ENCODE data around the gene CAPS. TPM values are rescaled to one million over a fixed set of nuclear protein-coding genes. Genes with fewer than 3 reads are reported as not detected.

Gene CAPS
- total RNA-seq, 1 experiment from 2014 or later: 255 TPM

DNA sequence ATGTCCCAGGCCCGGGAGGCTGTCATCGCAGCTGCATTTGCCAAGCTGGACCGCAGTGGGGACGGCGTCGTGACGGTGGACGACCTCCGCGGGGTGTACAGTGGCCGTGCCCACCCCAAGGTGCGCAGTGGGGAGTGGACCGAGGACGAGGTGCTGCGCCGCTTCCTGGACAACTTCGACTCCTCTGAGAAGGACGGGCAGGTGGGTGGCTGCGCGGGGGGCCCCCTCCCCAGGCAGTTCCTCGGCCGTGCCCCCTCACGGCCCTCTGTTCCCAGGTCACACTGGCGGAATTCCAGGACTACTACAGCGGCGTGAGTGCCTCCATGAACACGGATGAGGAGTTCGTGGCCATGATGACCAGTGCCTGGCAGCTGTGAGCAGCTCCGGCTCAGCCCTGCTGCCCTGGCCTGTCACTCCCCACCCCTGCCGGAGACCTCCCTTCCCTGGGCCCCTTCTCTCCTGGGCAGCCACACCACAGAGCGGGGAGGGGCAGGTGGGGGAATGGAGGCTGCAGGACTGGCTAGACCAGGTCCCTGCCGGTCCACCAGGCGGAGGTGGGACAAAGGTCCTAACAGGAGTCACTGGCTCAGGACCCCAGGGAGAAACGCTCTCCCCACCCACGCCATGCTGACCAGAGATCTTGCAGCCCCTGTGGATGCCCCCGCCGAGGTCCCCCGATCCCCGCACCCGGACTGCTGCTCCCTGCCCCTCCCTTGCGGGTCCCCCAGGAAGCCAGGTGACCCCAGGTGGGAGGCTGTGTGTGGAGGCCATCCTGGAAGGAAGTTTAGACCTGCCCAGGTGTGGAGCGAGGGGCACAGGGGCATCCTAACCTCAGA is 1.1 kb downstream of the CAPS start:
- Histone ChIP-seq H3K4me3 (ENCODE audit: low read length) (peak overlapping the region; percentile 58), H3K9me2 (replicated peaks; ENCODE audit: low read length) (no peaks in the 10 kb centered on the region), H4K20me1 (ENCODE audit: low read length) (no peaks in the 10 kb centered on the region), H2AFZ (ENCODE audit: low read length) (no peak overlapping the region), H3K4me1 (ENCODE audit: insufficient read depth, low read length) (peaks cover 28% of the 10 kb centered on the region), H3K79me2 (ENCODE audit: low read length) (0 out of 2 replicates have a peak, but pooled peaks cover 5% of the 10 kb centered on the region), H3K27me3 (ENCODE audit: low read length) (no peaks in the 10 kb centered on the region), H3K36me3 (ENCODE audit: low read depth, low read length) (peaks cover 21% of the 10 kb centered on the region; the same call in 1 of the 2 replicates), H3K4me2 (ENCODE audit: low read length) (peak overlapping the region; percentile 87), H3K9ac (ENCODE audit: low read length) (peak overlapping the region; percentile 69), H3K9me3 (ENCODE audit: low read length) (no peaks in the 10 kb centered on the region), H3K27ac (ENCODE audit: low read length) (peak overlapping the region; percentile 84), H3F3A (ENCODE audit: low read length, unreplicated experiment) (no peaks in the 10 kb centered on the region)
- TF ChIP-seq EZH2phosphoT487 (IDR thresholded peaks at IDR 0.05; ENCODE audit: borderline replicate concordance, low read length) (no peak), EZH2 (IDR thresholded peaks at IDR 0.05; ENCODE audit: low read length, unreplicated experiment) (no peak)
- TF ChIP-seq, protein P1, sequence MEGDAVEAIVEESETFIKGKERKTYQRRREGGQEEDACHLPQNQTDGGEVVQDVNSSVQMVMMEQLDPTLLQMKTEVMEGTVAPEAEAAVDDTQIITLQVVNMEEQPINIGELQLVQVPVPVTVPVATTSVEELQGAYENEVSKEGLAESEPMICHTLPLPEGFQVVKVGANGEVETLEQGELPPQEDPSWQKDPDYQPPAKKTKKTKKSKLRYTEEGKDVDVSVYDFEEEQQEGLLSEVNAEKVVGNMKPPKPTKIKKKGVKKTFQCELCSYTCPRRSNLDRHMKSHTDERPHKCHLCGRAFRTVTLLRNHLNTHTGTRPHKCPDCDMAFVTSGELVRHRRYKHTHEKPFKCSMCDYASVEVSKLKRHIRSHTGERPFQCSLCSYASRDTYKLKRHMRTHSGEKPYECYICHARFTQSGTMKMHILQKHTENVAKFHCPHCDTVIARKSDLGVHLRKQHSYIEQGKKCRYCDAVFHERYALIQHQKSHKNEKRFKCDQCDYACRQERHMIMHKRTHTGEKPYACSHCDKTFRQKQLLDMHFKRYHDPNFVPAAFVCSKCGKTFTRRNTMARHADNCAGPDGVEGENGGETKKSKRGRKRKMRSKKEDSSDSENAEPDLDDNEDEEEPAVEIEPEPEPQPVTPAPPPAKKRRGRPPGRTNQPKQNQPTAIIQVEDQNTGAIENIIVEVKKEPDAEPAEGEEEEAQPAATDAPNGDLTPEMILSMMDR (conservative IDR thresholded peaks at IDR 0.05; ENCODE audit: low read depth, low read length): no peak
- BruUV-seq (replicated peaks): no TSS peak
- POLR2A ChIA-PET (ENCODE audit: unreplicated experiment): no interaction called here
- peak; percentile 21 for ATAC-seq
- intact Hi-C loops (cut with micrococcal nuclease): loop anchor here (1.0 to 2.0 kb wide), 2 partner anchors 11 to 48 kb away; partner anchors contain the start of gene VMAC
- CTCF ChIA-PET: no interaction called here
- DNase-seq: peak; percentile 76

- H3K9ac ChIP-seq (ENCODE audit: low read length): peak overlapping the region; percentile 69
- ATAC-seq (no peak), DNase-seq (no peak)
- peak overlapping the region; percentile 58; the same call in 1 of the 2 replicates for H3K4me3 ChIP-seq (ENCODE audit: low read length)
- TF ChIP-seq, protein P1 (conservative IDR thresholded peaks at IDR 0.05; ENCODE audit: low read depth, low read length): no peak
- no peak for TF ChIP-seq EZH2 (IDR thresholded peaks at IDR 0.05; ENCODE audit: low read length, unreplicated experiment)
- no peak for TF ChIP-seq EZH2phosphoT487 (IDR thresholded peaks at IDR 0.05; ENCODE audit: borderline replicate concordance, low read length)
- ChIA-PET CTCF (no interaction called here), POLR2A (ENCODE audit: unreplicated experiment) (no interaction called here)
- no peaks in the 10 kb centered on the region for H3K27me3 ChIP-seq (ENCODE audit: low read length)
- no peaks in the 10 kb centered on the region for H3K9me3 ChIP-seq (ENCODE audit: low read length)
- H3K4me2 ChIP-seq (ENCODE audit: low read length): peak overlapping the region; percentile 87
- no TSS peak for BruUV-seq (replicated peaks)
- H3K79me2 ChIP-seq (ENCODE audit: low read length): 0 out of 2 replicates have a peak, but pooled peaks cover 5% of the 10 kb centered on the region
- H3K27ac ChIP-seq (ENCODE audit: low read length): peak overlapping the region; percentile 84
- intact Hi-C loops (cut with micrococcal nuclease): loop anchor here (2.0 kb wide), 1 partner anchor 47 kb away; no protein-coding TSS in a partner anchor
- H3F3A ChIP-seq (ENCODE audit: low read length, unreplicated experiment): no peaks in the 10 kb centered on the region
- peaks cover 21% of the 10 kb centered on the region; the same call in 1 of the 2 replicates for H3K36me3 ChIP-seq (ENCODE audit: low read depth, low read length)
- no peaks in the 10 kb centered on the region for H3K9me2 ChIP-seq (replicated peaks; ENCODE audit: low read length)
- H2AFZ ChIP-seq (ENCODE audit: low read length): no peak overlapping the region
- H4K20me1 ChIP-seq (ENCODE audit: low read length): no peaks in the 10 kb centered on the region
- peaks cover 28% of the 10 kb centered on the region for H3K4me1 ChIP-seq (ENCODE audit: insufficient read depth, low read length)
Measured at GRCh38 chr19:5915782-5916165, 1.7 kb downstream of the CAPS start.
